ENCODE data around the gene TMCO6.

TMCO6 gene

DNA sequence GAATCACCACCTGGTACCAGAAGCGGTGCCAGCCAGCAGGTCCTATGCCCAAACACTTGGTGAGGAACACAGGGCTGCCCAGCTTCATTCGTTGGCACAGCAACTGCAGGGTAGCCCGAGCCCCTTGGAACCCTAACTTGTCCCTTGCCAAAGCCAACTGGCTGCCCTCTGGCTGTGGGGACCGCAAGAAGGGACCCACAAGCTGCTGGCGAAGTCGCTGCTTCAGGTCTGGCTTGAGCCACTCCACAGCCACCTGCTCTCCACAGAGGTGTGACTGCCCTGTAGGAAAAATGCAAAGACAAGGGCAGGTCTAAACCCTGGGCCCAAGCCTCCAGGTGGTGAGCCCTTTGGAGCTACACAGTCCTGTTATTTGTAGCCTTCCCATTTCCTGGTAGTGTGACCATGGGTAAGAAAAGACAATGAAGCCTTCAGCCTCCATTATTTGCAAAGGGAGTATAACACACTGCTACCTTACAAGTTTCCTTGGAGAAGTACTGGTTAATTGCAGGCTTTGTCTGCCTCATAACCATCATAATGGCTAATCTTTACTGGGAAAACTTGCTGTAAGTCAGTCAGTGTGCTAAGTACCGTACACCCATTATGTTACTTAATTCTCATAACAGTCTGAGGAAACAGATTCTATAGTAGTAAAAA lies 32.3 kb downstream of the TMCO6 start:
- H3K27ac ChIP-seq, result no peak overlapping the region
- peaks cover 36 to 91% (median 63%) of the 10 kb centered on the region in 3 donors for H3K36me3 ChIP-seq
- peaks cover 0 to 8% (median 4%) of the 10 kb centered on the region in 4 donors for H3K4me1 ChIP-seq
- H3K4me3 ChIP-seq, result no peak overlapping the region
- DNase-seq, result no peak
- intact Hi-C loops (cut with DNase I; ENCODE audit: low total_unique reads), result no loop called here
- TF ChIP-seq, protein P1, sequence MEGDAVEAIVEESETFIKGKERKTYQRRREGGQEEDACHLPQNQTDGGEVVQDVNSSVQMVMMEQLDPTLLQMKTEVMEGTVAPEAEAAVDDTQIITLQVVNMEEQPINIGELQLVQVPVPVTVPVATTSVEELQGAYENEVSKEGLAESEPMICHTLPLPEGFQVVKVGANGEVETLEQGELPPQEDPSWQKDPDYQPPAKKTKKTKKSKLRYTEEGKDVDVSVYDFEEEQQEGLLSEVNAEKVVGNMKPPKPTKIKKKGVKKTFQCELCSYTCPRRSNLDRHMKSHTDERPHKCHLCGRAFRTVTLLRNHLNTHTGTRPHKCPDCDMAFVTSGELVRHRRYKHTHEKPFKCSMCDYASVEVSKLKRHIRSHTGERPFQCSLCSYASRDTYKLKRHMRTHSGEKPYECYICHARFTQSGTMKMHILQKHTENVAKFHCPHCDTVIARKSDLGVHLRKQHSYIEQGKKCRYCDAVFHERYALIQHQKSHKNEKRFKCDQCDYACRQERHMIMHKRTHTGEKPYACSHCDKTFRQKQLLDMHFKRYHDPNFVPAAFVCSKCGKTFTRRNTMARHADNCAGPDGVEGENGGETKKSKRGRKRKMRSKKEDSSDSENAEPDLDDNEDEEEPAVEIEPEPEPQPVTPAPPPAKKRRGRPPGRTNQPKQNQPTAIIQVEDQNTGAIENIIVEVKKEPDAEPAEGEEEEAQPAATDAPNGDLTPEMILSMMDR (IDR thresholded peaks at IDR 0.05), result no peak
- H3K9me3 ChIP-seq, result no peaks in the 10 kb centered on the region
- H3K27me3 ChIP-seq, result no peaks in the 10 kb centered on the region

- peak overlapping the region in 1 of 2 donors; percentile 13 for H3K4me3 ChIP-seq
Observed at GRCh38 chr5:140672455-140673186, 33.4 kb downstream of the TMCO6 start.

DNA sequence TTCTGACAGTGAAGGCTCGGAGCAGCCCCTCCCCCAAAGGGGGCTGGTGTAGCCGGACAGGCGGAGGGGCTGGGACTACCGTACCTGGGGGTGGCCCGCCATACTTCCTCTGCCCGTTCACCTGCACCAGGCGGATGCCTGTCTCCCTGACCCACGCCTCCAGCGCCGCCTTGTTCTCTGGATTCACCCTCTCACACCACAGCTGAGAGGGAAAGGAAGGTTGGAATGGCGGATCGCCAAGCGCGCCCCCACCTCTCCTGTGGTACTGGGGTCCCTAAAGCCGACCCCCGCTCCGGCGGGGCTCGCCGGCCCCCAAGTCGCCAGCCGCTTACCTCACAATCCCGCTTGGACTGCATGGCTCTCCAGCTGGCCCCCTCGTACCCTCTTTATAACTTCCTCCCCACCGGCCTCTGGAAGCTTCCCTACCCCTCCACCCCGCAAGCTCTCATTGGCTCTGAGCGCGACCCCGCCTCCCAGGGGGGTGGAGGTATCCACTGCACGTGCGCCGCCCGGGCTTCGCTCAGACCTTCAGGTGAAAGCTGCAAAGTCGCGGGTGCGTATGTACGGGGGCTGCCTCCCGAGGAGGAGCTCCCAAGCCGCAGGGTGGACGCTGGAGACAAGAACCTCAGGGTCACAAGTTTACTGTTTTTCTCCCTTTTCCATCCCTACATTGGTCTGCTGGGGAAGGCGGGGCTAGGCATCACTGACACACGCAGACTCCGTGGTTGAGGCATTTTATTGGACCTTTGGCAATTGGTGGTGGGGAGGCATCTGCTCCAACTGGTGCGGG lies 34.1 kb downstream of the TMCO6 start, which contains the start of gene DND1:
Gene DND1 (minus strand): TSS at position 390 of the 790 bp plus-strand sequence. CDS start 34 bp downstream, at position 356.
- H3K27ac ChIP-seq, result no peak within 1 kb of the TSS
- no peak for DNase-seq
- H3K27me3 ChIP-seq, result no peaks in the 10 kb centered on the region
- H3K4me1 ChIP-seq, result peaks cover 0 to 6% (median 0%) of the 10 kb centered on the region in 4 donors
- H3K4me3 ChIP-seq, result peak within 1 kb of the TSS in 1 of 2 donors; percentile 13
- peaks cover 49 to 97% (median 71%) of the 10 kb centered on the region in 3 donors for H3K36me3 ChIP-seq
- TF ChIP-seq, protein P1 (IDR thresholded peaks at IDR 0.05), result no peak
- intact Hi-C loops (cut with DNase I; ENCODE audit: low total_unique reads), result no loop called here
- H3K9me3 ChIP-seq, result no peaks in the 10 kb centered on the region

More at GRCh38 chr5:140672455-140673186, 33.4 kb downstream of the TMCO6 start:
- intact Hi-C loops (cut with DNase I; ENCODE audit: low total_unique reads), result no loop called here
- TF ChIP-seq, protein P1 (IDR thresholded peaks at IDR 0.05), result no peak
- H3K36me3 ChIP-seq, result peaks cover 46 to 97% (median 73%) of the 10 kb centered on the region in 3 donors
- H3K27me3 ChIP-seq, result no peaks in the 10 kb centered on the region
- H3K9me3 ChIP-seq, result no peaks in the 10 kb centered on the region
- no peak for DNase-seq
- H3K4me1 ChIP-seq, result peaks cover 0 to 6% (median under 1%) of the 10 kb centered on the region in 4 donors
- H3K27ac ChIP-seq, result no peak overlapping the region

DNA sequence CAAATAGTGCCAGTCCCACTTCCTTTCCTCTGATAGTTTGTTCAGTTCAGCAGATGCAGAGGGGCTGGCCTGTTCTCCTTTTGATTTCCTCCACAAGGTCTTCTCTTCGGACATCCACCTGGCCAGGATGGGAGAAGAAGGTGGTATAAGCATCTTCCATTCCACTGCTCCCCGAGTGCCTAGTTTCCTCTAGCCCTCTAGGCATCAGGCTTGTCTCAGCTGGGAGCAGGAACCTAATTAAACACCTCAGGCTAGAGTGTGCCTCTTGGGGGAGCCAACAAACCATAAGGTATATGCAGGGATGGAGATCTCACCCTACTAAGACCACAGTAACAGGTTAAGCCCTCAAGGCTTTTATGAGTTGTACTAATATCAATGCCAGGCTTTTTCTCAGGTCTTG lies 35.0 kb downstream of the TMCO6 start:
- no peak overlapping the region for H3K4me3 ChIP-seq
- H3K27me3 ChIP-seq, result no peaks in the 10 kb centered on the region
- H3K9me3 ChIP-seq, result no peaks in the 10 kb centered on the region
- intact Hi-C loops (cut with DNase I; ENCODE audit: low total_unique reads), result no loop called here
- DNase-seq, result no peak
- H3K4me1 ChIP-seq, result peaks cover 0 to 6% (median 0%) of the 10 kb centered on the region in 4 donors
- no peak overlapping the region for H3K27ac ChIP-seq
- peaks cover 52 to 97% (median 67%) of the 10 kb centered on the region in 3 donors for H3K36me3 ChIP-seq
- TF ChIP-seq, protein P1 (IDR thresholded peaks at IDR 0.05), result no peak

DNA sequence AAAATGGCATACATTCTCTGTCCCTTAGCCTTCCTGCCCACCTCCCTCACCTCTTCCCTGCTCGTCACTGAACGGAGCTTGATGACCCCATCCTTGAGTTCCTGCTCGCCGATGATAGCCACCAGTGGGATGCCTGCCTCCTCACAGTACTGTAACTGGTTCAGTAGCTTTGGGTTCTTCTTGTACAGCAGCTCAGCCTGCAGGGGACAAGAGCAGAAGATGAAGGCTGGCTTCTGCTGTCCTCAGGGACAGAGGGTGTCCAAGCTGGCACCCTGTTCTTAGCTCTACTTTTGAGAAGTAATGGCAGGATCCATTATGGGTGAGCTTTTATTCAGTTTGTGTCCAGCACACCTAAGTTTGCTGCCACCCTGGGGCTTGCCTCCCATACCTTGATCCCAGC lies 35.4 kb downstream of the TMCO6 start:
- no peak overlapping the region for H3K4me3 ChIP-seq
- H3K27me3 ChIP-seq, result no peaks in the 10 kb centered on the region
- peaks cover 52 to 97% (median 67%) of the 10 kb centered on the region in 3 donors for H3K36me3 ChIP-seq
- TF ChIP-seq, protein P1 (IDR thresholded peaks at IDR 0.05), result no peak
- H3K27ac ChIP-seq, result no peak overlapping the region
- DNase-seq, result no peak
- intact Hi-C loops (cut with DNase I; ENCODE audit: low total_unique reads), result no loop called here
- peaks cover 0 to 6% (median 0%) of the 10 kb centered on the region in 4 donors for H3K4me1 ChIP-seq
- no peaks in the 10 kb centered on the region for H3K9me3 ChIP-seq
